ENCODE data around the gene MT1X.

MT1X gene

DNA sequence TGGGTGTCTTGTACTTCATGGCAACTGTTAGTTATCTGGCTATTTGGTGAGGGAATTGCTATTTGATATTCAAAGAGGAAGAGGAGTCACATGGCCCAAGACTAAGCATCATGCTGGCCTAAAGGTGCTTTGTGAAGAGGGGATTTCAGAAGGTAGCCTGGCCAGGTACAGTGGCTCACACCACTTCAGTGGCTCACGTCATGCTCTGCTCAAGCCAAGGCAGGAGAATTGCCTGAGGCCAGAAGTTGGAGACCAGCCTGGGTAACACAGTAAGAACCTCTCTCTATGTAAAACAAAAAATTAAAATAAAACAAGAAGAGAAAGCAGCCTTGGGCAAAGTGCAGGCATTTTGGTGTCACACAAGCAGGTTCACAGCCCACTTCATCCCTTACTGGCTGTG is 37.0 kb upstream of the MT1X start:
- no peak for DNase-seq (ENCODE audit: low read depth in 2 of 2)

DNA sequence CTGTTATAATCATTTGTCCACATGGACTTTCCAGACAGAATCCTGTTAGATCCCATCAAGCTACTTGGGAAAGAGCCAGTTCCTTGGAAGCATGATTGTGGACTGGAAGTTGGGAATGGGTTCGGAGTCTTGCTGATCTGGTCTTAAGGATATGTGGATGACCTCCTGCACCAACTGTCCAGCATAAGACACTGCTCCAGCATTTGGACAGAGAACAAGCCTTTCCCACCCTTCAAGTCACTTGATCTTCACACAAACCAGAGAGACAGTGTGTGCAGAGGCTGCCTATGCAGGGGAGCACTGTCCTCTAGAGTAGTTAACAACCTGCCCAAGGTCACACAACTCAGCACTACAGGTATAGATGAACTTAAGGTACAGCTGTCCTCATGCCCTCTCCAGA is 36.4 kb upstream of the MT1X start:
- no peak overlapping the region for H3K4me3 ChIP-seq (replicated peaks in 1 of 2; ENCODE audit: low read depth in 2 of 2, low read length in 2 of 2)
- DNase-seq (ENCODE audit: low read depth in 2 of 2) = no peak
- TF ChIP-seq, protein P1, sequence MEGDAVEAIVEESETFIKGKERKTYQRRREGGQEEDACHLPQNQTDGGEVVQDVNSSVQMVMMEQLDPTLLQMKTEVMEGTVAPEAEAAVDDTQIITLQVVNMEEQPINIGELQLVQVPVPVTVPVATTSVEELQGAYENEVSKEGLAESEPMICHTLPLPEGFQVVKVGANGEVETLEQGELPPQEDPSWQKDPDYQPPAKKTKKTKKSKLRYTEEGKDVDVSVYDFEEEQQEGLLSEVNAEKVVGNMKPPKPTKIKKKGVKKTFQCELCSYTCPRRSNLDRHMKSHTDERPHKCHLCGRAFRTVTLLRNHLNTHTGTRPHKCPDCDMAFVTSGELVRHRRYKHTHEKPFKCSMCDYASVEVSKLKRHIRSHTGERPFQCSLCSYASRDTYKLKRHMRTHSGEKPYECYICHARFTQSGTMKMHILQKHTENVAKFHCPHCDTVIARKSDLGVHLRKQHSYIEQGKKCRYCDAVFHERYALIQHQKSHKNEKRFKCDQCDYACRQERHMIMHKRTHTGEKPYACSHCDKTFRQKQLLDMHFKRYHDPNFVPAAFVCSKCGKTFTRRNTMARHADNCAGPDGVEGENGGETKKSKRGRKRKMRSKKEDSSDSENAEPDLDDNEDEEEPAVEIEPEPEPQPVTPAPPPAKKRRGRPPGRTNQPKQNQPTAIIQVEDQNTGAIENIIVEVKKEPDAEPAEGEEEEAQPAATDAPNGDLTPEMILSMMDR (IDR thresholded peaks at IDR 0.05; ENCODE audit: low read depth, low read length) = no peak

More for the DNA sequence above, 37.0 kb upstream of the MT1X start:
- H3K4me3 ChIP-seq (replicated peaks in 1 of 2; ENCODE audit: low read depth in 2 of 2, low read length in 2 of 2) = no peak overlapping the region
- TF ChIP-seq, protein P1 (IDR thresholded peaks at IDR 0.05; ENCODE audit: low read depth, low read length) = no peak

DNA sequence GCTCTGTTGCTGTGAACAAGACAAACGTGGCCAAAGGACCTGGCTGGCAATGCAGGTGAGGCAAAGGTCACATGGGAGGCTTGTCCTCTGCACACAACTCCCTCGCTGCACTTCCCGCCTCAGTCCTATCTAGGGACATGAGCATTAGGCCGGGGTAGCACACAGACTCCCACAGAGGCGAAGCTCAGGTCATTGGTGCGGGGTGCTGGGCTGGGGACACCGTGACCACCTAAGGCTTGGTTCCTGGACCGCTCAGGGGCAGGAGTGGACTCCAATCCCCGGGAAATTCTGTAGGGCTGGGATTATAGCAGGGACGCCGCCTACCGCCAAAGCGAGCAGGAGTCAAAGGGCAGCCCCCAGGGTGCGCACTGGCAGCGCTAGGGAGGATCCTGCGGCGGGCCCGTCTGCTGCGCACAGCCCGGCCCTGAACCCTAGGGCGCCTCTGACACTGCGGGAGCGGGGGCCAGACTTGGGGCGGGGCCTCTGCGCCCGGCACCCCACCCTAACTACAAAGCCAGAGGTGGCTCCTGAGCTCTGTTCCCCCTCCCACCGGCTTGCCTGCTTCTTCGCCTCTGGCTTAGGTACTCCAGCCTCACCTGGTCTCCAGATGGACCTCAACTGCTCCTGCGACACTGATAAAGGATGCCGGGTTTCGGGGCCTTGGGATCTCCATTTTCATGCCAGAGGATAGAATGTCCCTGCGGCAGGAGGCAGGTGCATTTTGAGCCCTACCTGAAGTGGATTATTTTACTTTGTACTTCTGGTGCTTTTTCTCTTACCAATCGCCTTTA is 34.4 kb upstream of the MT1X start:
- no peak for DNase-seq (ENCODE audit: low read depth in 2 of 2)
- no peak overlapping the region for H3K4me3 ChIP-seq (replicated peaks in 1 of 2; ENCODE audit: low read depth in 2 of 2, low read length in 2 of 2)
- TF ChIP-seq, protein P1 (IDR thresholded peaks at IDR 0.05; ENCODE audit: low read depth, low read length) = no peak

DNA sequence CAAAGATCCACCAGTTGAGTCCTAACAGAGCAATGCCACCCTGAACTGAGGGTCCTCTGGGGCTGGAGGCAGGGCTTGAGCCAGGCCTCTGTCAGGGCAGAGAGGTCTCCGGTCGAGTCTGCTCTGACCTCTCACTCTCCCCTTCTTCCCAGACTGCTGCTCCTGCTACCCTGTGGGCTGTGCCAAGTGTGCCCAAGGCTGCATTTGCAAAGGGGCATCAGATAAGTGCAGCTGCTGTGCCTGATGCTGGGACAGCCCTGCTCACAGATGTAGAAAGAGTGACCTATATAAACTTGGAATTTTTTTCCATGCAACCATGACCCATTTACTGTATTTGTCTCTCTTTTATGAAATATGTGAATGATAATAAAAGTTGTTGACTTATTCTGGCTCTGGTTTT is 33.0 kb upstream of the MT1X start:
- DNase-seq (ENCODE audit: low read depth in 2 of 2) = no peak
- TF ChIP-seq, protein P1 (IDR thresholded peaks at IDR 0.05; ENCODE audit: low read depth, low read length) = no peak
- no peak overlapping the region for H3K4me3 ChIP-seq (replicated peaks in 1 of 2; ENCODE audit: low read depth in 2 of 2, low read length in 2 of 2)

DNA sequence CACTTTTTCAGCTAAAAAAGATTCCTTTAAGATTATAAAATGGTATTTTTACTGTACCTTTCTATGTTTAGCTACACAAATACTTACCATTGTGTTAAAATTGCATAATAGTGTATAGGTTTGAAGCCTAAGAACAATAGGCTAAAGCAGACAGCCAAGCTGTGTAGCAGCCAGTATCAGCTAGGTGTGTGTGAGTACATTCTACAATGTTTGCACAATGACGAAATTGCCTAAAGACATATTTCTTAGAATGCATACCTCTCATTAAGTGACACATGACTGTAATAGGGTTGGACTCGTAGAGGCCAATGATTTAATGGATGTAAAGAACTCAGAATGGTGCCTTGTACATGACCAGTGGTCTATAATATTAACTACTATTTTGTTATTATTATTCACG is 32.5 kb upstream of the MT1X start:
- DNase-seq (ENCODE audit: low read depth in 2 of 2) = no peak
- no peak overlapping the region for H3K4me3 ChIP-seq (replicated peaks in 1 of 2; ENCODE audit: low read depth in 2 of 2, low read length in 2 of 2)
- TF ChIP-seq, protein P1 (IDR thresholded peaks at IDR 0.05; ENCODE audit: low read depth, low read length) = no peak

DNA sequence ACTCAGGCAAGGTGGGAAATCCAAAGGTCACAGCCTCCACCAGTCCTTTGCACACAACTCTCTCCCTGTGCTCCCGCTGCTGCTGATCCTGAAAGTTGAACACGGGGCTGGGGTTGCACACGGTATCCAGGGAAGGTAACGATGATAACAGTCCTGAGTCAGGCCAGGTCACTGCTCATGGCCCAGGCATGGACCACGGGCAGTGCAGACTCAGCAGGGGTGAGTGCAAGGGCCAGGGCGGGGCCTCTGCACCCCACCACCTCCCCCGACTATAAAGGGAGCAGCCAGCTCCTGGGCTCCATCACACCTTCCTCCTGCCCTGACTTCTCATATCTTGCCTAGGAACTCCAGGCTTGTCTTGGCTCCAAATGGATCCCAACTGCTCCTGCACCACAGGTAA is 30.7 kb upstream of the MT1X start, which contains the start of gene MT1B:
MT1B (plus strand) TSS at position 301 of the 400 bp plus-strand sequence; CDS start at position 369, 68 bp downstream.
- TF ChIP-seq, protein P1 (IDR thresholded peaks at IDR 0.05; ENCODE audit: low read depth, low read length) = no peak
- no peak for DNase-seq (ENCODE audit: low read depth in 2 of 2)
- no peak within 1 kb of the TSS for H3K4me3 ChIP-seq (replicated peaks in 1 of 2; ENCODE audit: low read depth in 2 of 2, low read length in 2 of 2)
